BLaER1 treated with 17β-estradiol and CSF1 and Interleukin-3, amounts not matched to agents 10 nM and 100 nM (cell line): Measurements from ENCODE around the gene SPATA4.

Experiments used
- H3K27ac ChIP-seq, 11 experiments: shearing (Covaris generic); formaldehyde crosslinking; 2 replicates each; pipeline ENCODE4 v1.8.1; 2022
- H3K27me3 ChIP-seq, 11 experiments: shearing (Covaris generic); formaldehyde crosslinking; 2 replicates each; pipeline ENCODE4 v1.8.1; 2022
- H3K36me3 ChIP-seq, 11 experiments: shearing (Covaris generic); formaldehyde crosslinking; 2 replicates each; pipeline ENCODE4 v1.8.1; 2022
- H3K4me1 ChIP-seq, 10 experiments: shearing (Covaris generic); formaldehyde crosslinking; 2 replicates each; pipeline ENCODE4 v1.8.1; 2022
- H3K4me2 ChIP-seq, 11 experiments: shearing (Covaris generic); formaldehyde crosslinking; 2 replicates each; pipeline ENCODE4 v1.8.1; 2022
- H3K4me3 ChIP-seq, 10 experiments: shearing (Covaris generic); formaldehyde crosslinking; 2 replicates each; pipeline ENCODE4 v1.8.1; 2022
- H3K9ac ChIP-seq, 11 experiments: shearing (Covaris generic); formaldehyde crosslinking; 2 replicates each; pipeline ENCODE4 v1.8.1; 2022
- H3K9me3 ChIP-seq, 11 experiments: shearing (Covaris generic); formaldehyde crosslinking; replicated peaks in 1 of 11; 2 replicates each; pipeline ENCODE4 v1.8.1; 2022
- H4K20me1 ChIP-seq, 11 experiments: shearing (Covaris generic); formaldehyde crosslinking; 2 replicates each; pipeline ENCODE4 v1.8.1; 2022
- Cebpa-rat ChIP-seq, 11 experiments: shearing (Covaris generic); IDR thresholded peaks; 2 replicates each; pipeline ENCODE4 v1.8.1; 2022

SPATA4 gene

GRCh38 chr4:176193938-176194337, 1.4 kb downstream of the SPATA4 start:
- H3K4me3 ChIP-seq = no peak overlapping the region
- no peaks in the 10 kb centered on the region for H3K27me3 ChIP-seq
- no peak overlapping the region for H3K4me2 ChIP-seq
- no peaks in the 10 kb centered on the region for H3K9me3 ChIP-seq
- no peak overlapping the region for H3K9ac ChIP-seq
- H3K27ac ChIP-seq = no peak overlapping the region
- no peak for TF ChIP-seq Cebpa-rat (IDR thresholded peaks at IDR 0.05)
- H4K20me1 ChIP-seq = no peaks in the 10 kb centered on the region
- H3K36me3 ChIP-seq = no peaks in the 10 kb centered on the region
- peaks cover 2 to 17% (median 15%) of the 10 kb centered on the region in 10 experiments for H3K4me1 ChIP-seq

GRCh38 chr4:176193126-176193525, 2.3 kb downstream of the SPATA4 start:
- Histone ChIP-seq H3K9ac (no peak overlapping the region), H3K4me2 (no peak overlapping the region), H3K4me3 (no peak overlapping the region), H3K27me3 (no peaks in the 10 kb centered on the region), H3K9me3 (no peaks in the 10 kb centered on the region), H3K27ac (no peak overlapping the region), H3K36me3 (no peaks in the 10 kb centered on the region), H4K20me1 (no peaks in the 10 kb centered on the region), H3K4me1 (peaks cover 8 to 24% (median 18%) of the 10 kb centered on the region in 10 experiments)
- TF ChIP-seq Cebpa-rat (IDR thresholded peaks at IDR 0.05) = no peak

- Histone ChIP-seq H3K27ac (no peak overlapping the region), H3K9me3 (no peaks in the 10 kb centered on the region), H3K36me3 (no peaks in the 10 kb centered on the region), H4K20me1 (no peaks in the 10 kb centered on the region), H3K4me3 (no peak overlapping the region), H3K9ac (no peak overlapping the region), H3K4me2 (no peak overlapping the region), H3K27me3 (no peaks in the 10 kb centered on the region), H3K4me1 (peaks cover 8 to 35% (median 22%) of the 10 kb centered on the region in 10 experiments)
- no peak for TF ChIP-seq Cebpa-rat (IDR thresholded peaks at IDR 0.05)
Observed at GRCh38 chr4:176191974-176192373, 3.4 kb downstream of the SPATA4 start.

GRCh38 chr4:176189891-176190795, 5.2 kb downstream of the SPATA4 start:
- Histone ChIP-seq H3K4me1 (peaks cover 0 to 27% (median 16%) of the 10 kb centered on the region in 10 experiments; a peak in 17 of 20 replicates), H3K36me3 (no peaks in the 10 kb centered on the region), H3K9me3 (no peaks in the 10 kb centered on the region), H3K4me3 (no peak overlapping the region), H3K27me3 (no peaks in the 10 kb centered on the region), H4K20me1 (no peaks in the 10 kb centered on the region), H3K4me2 (no peak overlapping the region), H3K9ac (no peak overlapping the region), H3K27ac (no peak overlapping the region)
- TF ChIP-seq Cebpa-rat (IDR thresholded peaks at IDR 0.05) = no peak

GRCh38 chr4:176188654-176189053, 6.7 kb downstream of the SPATA4 start:
- Histone ChIP-seq H3K4me1 (peaks cover 0 to 21% (median 12%) of the 10 kb centered on the region in 10 experiments; a peak in 13 of 20 replicates), H3K36me3 (no peaks in the 10 kb centered on the region), H3K9me3 (no peaks in the 10 kb centered on the region), H3K27ac (peak overlapping the region in 2 of 11 experiments; percentile 0 to 50; a peak in 3 of 22 replicates), H4K20me1 (no peaks in the 10 kb centered on the region), H3K4me3 (no peak overlapping the region), H3K4me2 (peak overlapping the region in 8 of 11 experiments; percentile 2 to 53 (median 22); a peak in 12 of 22 replicates), H3K9ac (no peak overlapping the region), H3K27me3 (no peaks in the 10 kb centered on the region)
- TF ChIP-seq Cebpa-rat (IDR thresholded peaks at IDR 0.05) = no peak

DNA sequence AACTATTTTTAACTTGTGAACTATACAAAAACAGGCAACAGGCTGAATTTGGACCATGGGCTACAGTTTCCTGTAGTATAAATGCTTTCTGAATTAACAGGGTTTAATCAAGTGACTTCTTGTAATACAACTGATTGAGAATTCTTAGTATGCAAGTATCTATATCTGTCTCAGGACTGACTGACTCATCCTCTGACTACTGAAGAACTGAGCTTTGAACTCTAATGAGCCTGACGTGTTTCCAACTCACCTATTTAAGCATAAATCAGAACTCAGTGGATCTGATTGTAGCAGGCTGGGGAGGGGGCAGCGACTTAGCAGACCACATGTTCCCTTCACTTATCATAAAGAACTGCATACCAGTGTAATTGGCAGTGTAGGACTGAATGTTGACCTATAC, 7.8 kb downstream of the SPATA4 start:
- TF ChIP-seq Cebpa-rat (IDR thresholded peaks at IDR 0.05) = no peak
- Histone ChIP-seq H4K20me1 (no peaks in the 10 kb centered on the region), H3K36me3 (no peaks in the 10 kb centered on the region), H3K27me3 (no peaks in the 10 kb centered on the region), H3K27ac (peak overlapping the region in 1 of 11 experiments; percentile 11; a peak in 2 of 22 replicates), H3K9me3 (no peaks in the 10 kb centered on the region), H3K9ac (no peak overlapping the region), H3K4me2 (peak overlapping the region in 4 of 11 experiments; percentile 15 to 41 (median 24); a peak in 5 of 22 replicates), H3K4me1 (peaks cover 0 to 26% (median 13%) of the 10 kb centered on the region in 10 experiments; a peak in 13 of 20 replicates), H3K4me3 (no peak overlapping the region)

DNA sequence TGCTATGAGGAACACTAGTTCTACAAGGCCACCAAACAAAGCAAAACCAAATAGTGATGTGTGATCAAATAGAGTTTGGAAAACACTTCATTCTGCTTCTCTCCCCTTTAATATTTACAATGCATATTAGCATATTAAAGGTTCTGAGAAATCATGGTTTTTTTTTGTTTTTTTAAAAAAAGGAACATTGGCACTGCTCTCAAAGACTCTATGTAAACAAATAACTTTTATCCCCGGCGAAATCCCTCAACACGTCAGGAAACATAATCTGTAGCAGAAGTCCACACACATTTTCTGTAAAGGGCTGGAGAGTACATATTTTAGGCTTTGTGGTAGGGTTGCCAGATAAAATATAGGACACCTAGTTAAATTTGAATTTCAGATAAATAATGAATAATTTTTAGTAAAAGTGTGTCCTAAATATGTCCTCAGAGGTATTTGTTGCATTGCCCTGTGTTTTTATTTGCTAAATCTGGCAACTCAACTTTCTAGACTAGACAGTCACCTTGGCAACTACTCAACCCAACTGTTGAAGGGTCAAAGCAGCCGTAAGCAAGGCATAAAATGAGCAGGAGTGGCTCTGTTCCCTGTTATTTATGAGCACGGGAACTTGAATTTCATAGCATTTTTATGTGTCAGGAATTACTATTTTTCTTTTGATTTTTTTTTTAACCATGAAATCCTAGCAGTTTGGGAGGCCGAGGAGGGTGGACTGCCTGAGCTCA, 8.6 kb downstream of the SPATA4 start:
- Histone ChIP-seq H3K4me2 (no peak overlapping the region), H3K4me1 (peaks cover 0 to 26% (median 13%) of the 10 kb centered on the region in 10 experiments; a peak in 13 of 20 replicates), H3K36me3 (no peaks in the 10 kb centered on the region), H3K9ac (no peak overlapping the region), H4K20me1 (no peaks in the 10 kb centered on the region), H3K4me3 (no peak overlapping the region), H3K27ac (no peak overlapping the region), H3K27me3 (no peaks in the 10 kb centered on the region), H3K9me3 (no peaks in the 10 kb centered on the region)
- TF ChIP-seq Cebpa-rat (IDR thresholded peaks at IDR 0.05) = no peak

- H3K9ac ChIP-seq = no peak overlapping the region
- no peaks in the 10 kb centered on the region for H3K36me3 ChIP-seq
- no peaks in the 10 kb centered on the region for H3K9me3 ChIP-seq
- no peak overlapping the region for H3K4me3 ChIP-seq
- TF ChIP-seq Cebpa-rat (IDR thresholded peaks at IDR 0.05) = no peak
- no peaks in the 10 kb centered on the region for H3K27me3 ChIP-seq
- H4K20me1 ChIP-seq = no peaks in the 10 kb centered on the region
- peaks cover 0 to 26% (median 13%) of the 10 kb centered on the region in 10 experiments; a peak in 13 of 20 replicates for H3K4me1 ChIP-seq
- no peak overlapping the region for H3K27ac ChIP-seq
- no peak overlapping the region for H3K4me2 ChIP-seq
Observed at GRCh38 chr4:176186067-176186466, 9.3 kb downstream of the SPATA4 start.

DNA sequence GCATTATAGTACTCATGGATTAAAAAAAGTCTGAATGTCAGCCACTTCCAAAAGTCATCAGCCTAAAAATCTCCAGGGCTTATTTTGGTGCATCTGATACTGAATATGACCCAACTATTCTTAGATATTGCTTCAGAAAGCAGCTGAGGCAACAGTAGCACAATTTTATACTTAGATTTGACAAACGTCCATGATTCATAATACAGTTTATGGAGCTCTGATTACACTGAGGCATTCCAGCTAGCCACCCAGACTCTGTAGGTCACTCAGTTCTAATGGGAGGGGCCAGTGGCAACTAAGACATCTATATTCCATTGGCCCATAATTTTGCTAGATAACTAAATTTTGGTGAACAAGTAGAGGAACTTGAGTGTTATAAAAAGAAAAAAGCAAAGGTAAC, 10.3 kb downstream of the SPATA4 start:
- Histone ChIP-seq H3K9ac (no peak overlapping the region), H3K27ac (no peak overlapping the region), H4K20me1 (no peaks in the 10 kb centered on the region), H3K4me2 (no peak overlapping the region), H3K4me3 (no peak overlapping the region), H3K27me3 (no peaks in the 10 kb centered on the region), H3K36me3 (no peaks in the 10 kb centered on the region), H3K9me3 (no peaks in the 10 kb centered on the region), H3K4me1 (peaks cover 0 to 26% (median 13%) of the 10 kb centered on the region in 10 experiments; a peak in 13 of 20 replicates)
- TF ChIP-seq Cebpa-rat (IDR thresholded peaks at IDR 0.05) = no peak
